Measurements from ENCODE around the gene EP300.
A peak's percentile ranks its signal among the peaks of the same experiment; 100 is the strongest.
"Not testable (repeated sequence)": the region's sequence is repeated elsewhere in the genome, so short reads cannot be mapped to it uniquely, and the experiment has no call there.

The EP300 gene

DNA sequence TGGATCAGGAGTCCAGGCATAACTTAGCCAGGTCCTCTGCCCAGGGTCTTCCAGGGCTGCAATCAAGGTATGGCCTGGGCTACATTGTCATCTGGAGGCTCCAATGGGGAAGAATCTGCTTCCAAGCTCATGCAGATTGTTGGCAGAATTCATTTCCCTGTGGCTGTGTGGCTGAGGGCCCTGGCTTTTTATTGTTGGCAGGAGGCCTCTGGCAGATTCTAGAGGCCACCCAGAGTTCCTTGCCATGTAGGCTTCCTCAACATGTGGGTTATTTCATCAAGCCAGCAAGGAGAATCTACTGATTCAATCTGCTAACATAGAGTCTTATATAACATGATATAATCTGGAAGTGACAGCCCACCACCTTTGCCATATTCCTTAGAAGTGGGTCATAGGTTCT is 16.4 kb upstream of the EP300 start:
- in situ Hi-C loops (cut with MboI; ENCODE audit: low pct_unique_long_range_greater_than_20kb, low sequenced_read_pairs): no loop called here
- DNase-seq: no peak

DNA sequence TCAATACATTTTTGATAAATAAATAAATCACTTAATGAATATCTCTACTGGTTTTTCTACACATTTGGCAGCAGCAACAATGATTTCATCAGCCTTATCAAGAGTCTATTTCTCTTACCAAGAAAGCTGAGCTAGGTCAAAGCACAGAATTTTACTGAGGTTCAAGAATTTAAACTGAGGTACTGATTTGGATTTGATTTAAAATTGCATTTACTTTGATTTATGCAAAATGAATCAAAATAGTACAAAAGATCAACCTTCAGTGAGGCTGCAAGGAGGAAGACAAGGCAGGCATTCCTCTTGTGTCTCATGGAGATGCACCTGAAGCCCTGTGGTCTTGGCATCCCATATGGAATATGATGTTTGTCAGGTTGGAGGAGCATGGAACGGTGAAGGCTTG is 15.5 kb upstream of the EP300 start:
- no peak for DNase-seq
- in situ Hi-C loops (cut with MboI; ENCODE audit: low pct_unique_long_range_greater_than_20kb, low sequenced_read_pairs): no loop called here

DNA sequence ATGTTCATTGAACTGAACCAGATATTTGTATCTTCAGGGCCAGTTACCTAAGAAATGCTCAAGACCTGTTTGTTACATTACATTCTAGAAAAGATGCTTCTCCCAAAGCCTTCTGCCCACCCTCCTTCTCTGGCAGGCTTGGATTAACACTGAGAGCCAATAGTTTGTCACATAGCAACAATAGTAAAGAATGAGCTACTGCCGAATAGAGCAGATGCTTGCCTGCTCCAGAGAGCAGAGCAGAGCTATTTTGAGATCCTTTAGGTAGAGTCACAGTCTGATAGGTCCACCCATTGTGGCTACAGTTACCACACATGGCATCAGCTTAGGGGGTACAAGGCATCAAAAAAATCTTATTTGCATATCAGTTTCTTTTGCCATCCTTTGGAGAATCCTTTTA is 13.5 kb upstream of the EP300 start:
- in situ Hi-C loops (cut with MboI; ENCODE audit: low pct_unique_long_range_greater_than_20kb, low sequenced_read_pairs): no loop called here
- no peak for DNase-seq

DNA sequence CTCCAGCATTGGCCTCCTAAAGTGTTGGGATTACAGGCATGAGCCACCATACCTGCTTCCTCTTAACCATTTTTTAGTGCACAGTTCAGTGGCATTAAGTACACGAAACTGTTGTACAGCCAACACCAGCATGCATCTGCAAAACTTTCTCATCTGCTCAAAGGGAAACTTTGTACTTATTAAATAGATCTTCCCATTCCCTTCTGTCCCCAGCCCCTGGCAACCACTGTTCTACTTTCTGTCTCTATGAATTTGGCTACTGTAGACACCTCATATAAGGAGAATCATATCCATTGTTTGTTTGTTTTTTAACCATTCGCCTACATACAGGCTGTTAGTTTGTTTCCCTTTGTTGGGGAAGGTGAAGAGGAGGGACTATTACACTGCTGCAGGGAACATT is 6.5 kb upstream of the EP300 start:
- in situ Hi-C loops (cut with MboI; ENCODE audit: low pct_unique_long_range_greater_than_20kb, low sequenced_read_pairs): no loop called here
- DNase-seq: no peak

DNA sequence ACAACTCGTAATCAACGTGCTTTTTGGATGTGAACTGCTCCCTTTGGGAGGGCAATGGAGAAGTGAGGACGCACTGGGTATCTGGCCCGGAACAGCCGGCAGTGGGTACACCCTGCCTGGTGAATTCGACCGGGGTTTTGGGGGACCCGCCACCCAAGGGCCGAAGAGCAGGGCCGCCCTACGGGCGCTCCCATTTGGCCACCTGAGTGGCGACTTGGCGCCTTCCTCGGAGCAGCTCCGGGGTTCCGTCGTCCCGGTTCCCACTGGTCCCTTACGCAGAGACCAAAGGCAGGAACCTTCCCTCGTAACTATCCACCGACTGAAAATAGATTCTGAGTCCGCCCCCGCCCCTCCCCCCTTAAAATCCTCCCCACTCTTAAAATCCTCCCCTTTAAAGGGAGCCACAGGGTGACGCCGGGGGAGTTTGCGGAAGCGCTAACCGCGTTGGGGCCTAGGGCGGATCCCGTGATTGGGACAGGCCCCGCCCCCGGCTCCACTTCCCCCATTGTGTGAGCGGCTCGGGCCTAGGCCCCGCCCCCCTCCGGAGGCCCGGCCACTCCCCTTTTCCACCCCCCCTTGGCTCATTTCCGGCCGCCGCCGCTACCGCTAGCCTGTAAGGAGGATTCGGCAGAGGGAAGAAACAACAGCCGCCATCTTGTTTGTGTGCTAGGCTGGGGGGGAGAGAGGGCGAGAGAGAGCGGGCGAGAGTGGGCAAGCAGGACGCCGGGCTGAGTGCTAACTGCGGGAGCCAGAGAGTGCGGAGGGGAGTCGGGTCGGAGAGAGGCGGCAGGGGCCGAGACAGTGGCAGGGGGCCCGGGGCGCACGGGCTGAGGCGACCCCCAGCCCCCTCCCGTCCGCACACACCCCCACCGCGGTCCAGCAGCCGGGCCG is 1.0 kb upstream of the EP300 start:
- DNase-seq: peak; percentile 99
- in situ Hi-C loops (cut with MboI; ENCODE audit: low pct_unique_long_range_greater_than_20kb, low sequenced_read_pairs): no loop called here

DNA sequence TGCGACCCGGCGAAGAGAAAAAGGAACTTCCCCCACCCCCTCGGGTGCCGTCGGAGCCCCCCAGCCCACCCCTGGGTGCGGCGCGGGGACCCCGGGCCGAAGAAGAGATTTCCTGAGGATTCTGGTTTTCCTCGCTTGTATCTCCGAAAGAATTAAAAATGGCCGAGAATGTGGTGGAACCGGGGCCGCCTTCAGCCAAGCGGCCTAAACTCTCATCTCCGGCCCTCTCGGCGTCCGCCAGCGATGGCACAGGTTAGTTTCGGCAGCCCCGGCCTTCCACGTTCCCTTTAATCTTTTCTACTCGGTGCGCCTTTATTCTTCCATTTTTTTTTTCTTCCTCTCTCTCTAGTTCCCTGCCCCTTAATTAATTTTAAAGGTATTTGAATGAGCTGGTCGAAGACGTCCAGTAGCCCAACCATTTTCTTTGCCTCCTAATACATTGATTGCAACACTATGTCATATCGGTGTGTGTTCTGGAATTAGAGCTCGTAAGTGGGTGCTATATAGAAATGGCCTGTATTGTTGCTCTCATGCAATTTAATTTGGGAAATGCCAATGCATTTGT is 537 bp downstream of the EP300 start:
- in situ Hi-C loops (cut with MboI; ENCODE audit: low pct_unique_long_range_greater_than_20kb, low sequenced_read_pairs): no loop called here

DNA sequence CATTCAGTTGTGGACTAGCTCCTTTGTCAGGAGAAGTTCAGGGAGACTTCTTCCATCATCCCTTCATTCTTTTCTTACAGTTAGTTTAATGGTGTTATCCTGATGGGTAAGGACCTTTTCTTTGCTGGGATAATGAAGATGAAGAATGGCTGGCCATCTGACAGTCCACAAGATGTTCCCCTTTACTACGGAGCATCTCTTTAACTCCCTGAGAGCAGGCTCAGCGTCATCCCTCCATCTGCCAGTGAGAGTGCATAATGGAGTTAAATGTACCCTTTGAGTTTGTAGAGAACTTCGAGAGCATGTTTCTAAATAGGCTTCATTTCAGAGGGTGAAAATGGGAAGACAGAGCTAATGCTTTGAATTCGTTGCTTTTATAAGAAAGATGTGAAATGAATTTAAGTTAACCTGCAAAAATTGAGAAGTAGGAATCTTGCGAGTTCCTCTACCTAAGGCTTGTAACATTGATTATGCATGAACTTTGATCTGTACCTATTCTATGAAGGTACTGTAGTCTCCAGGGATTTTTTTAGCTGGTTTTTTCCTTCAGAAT is 1.7 kb downstream of the EP300 start:
- DNase-seq: peak; percentile 46
- in situ Hi-C loops (cut with MboI; ENCODE audit: low pct_unique_long_range_greater_than_20kb, low sequenced_read_pairs): no loop called here

More for the DNA sequence above, 537 bp downstream of the EP300 start:
- peak; percentile 50 for DNase-seq

DNA sequence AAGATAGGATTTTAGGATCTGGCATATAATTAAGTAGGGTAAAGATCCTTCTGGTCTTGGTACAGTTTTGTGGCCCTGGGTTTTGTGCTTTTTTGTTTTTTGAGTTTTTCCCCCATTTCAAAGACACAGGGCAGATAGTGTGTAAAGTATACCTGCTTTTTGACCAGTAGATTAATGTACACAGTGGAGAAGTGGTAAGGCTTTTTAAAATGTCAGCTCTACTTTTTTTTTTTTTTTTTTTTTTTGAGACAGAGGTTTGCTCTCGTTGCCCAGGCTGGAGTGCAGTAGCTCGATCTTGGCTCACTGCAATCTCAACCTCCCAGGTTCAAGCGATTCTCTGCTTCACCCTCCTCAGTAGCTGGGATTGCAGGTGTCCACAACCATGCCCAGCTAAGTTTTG is 4.0 kb downstream of the EP300 start:
- no peak for DNase-seq
- in situ Hi-C loops (cut with MboI; ENCODE audit: low pct_unique_long_range_greater_than_20kb, low sequenced_read_pairs): no loop called here

DNA sequence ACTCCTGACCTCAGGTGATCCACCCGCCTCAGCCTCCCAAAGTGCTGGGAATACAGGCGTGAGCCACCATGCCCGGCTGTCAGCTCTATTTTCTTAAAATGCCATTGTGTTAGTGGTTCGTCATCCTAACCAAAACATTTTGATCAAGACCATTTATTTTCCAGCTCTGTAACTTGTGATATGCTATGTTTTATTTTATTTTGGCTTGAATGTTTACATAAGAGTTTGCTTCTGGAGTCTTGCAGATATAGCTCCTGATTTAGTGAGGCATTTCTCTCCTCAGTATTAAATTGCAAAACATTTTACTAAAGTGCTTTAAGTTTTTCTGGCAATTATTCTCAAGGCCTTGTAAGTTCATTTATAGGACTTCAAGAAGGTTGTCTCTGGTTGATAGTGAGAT is 4.4 kb downstream of the EP300 start:
- no peak for DNase-seq
- in situ Hi-C loops (cut with MboI; ENCODE audit: low pct_unique_long_range_greater_than_20kb, low sequenced_read_pairs): no loop called here

DNA sequence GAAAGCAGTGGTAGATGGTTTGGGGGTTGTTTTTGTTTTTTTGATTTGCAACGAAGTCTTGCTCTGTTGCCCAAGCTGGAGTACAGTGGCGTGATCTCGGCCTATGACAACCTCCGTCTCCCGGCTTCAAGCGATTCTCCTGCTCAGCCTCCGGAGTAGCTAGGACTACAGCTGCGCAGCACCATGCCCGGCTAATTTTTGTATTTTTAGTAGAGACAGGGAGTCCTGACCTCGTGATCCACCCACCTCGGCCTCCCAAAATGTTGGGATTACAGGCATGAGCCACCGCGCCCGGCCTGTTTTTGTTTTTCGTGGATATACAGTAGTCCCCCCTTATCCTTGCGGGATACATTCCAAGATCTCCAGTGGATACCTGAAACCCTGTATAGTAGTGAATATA is 6.6 kb downstream of the EP300 start:
- DNase-seq: no peak
- in situ Hi-C loops (cut with MboI; ENCODE audit: low pct_unique_long_range_greater_than_20kb, low sequenced_read_pairs): no loop called here

DNA sequence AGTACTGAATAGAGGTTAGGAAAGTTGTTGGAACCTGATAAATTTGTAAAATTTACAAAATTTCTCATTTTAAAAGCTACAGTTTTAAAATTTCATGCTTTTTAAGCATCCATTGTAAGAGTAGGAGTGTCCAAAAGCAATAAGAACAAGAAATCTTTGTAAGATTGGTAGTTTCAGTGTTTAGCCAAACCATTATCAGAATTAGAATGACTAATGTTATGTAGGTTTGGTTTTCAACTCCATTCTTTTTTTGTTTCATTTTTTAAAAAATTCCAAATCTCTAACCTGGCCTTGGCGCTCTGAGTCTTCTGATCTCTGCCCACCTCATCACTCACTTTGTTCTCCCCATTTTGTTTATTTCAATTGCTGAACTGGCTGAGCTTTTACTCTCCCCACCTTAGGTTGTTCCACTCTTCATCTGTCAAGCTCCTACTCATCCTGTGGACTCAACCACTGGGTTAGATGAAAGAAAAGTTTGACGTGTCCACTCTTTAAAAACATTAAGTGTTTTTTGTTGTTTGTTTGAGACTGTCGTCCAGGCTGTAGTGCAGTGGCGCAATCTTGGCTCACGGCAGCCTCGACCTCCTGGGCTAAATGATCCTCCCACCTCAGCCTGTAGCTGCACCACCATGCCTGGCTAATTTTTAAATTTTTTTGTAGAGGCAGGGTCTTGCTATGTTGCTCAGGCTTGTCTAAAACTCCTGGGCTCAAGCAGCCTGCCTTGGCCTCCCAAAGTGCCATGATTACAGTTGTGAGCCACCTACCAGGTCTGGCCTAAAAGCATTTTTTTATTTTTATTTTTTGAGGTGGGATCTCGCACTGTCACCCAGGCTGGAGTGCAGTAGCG is 14.0 kb downstream of the EP300 start:
- in situ Hi-C loops (cut with MboI; ENCODE audit: low pct_unique_long_range_greater_than_20kb, low sequenced_read_pairs): no loop called here
- no peak for DNase-seq

DNA sequence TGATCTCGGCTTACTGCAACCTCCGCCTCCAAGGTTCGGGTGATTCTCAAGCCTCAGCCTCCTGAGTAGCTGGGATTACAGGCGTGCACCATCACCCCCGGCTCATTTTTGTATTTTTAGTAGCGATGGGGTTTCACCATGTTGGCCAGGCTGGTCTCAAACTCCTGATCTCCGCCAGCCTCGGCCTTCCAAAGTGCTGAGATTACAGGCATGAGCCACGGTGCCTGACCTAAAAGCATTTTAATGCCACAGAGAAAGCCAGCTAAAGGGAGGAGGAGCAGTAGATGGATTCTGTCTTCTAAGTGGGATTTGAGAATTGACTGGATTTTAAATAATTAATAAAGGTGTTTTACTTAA is 14.6 kb downstream of the EP300 start:
- DNase-seq; in situ Hi-C loops (cut with MboI; ENCODE audit: low pct_unique_long_range_greater_than_20kb, low sequenced_read_pairs): not testable (repeated sequence)

DNA sequence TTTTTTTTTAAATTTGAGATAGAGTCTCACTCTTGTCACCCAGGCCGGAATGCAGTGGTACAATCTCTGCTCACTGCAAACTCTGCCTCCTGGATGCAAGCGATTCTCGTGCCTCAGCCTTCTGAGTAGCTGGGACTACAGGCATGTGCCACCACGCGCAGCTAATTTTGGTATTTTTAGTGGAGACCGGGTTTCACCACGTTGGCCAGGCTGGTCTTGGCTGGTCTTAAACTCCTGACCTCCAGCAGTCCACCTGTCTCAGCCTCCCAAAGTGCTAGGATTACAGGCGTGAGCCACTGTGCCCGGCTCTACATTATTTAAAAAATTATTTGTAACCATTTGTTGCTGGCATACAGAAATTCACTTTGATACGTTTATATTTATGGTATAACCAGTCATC is 18.6 kb downstream of the EP300 start:
- DNase-seq: no peak
- in situ Hi-C loops (cut with MboI; ENCODE audit: low pct_unique_long_range_greater_than_20kb, low sequenced_read_pairs): no loop called here

DNA sequence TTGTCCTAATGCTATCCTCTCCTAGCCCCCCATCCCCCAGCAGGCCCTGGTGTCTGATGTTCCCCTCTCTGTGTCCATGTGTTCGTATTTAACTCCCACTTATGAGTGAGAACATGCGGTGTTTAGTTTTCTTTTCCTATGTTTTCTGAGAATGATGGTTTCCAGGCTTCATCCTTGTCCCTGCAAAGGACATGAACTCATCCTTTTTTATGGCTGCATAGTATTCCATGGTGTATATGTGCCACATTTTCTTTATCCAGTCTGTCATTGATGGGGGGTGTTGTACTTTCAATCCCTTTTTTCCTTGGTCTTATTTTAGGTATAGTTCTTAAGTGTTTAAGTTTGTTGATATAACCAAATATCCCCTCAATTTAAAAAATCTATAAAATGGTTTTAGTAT is 23.9 kb downstream of the EP300 start:
- in situ Hi-C loops (cut with MboI; ENCODE audit: low pct_unique_long_range_greater_than_20kb, low sequenced_read_pairs): no loop called here
- no peak for DNase-seq

DNA sequence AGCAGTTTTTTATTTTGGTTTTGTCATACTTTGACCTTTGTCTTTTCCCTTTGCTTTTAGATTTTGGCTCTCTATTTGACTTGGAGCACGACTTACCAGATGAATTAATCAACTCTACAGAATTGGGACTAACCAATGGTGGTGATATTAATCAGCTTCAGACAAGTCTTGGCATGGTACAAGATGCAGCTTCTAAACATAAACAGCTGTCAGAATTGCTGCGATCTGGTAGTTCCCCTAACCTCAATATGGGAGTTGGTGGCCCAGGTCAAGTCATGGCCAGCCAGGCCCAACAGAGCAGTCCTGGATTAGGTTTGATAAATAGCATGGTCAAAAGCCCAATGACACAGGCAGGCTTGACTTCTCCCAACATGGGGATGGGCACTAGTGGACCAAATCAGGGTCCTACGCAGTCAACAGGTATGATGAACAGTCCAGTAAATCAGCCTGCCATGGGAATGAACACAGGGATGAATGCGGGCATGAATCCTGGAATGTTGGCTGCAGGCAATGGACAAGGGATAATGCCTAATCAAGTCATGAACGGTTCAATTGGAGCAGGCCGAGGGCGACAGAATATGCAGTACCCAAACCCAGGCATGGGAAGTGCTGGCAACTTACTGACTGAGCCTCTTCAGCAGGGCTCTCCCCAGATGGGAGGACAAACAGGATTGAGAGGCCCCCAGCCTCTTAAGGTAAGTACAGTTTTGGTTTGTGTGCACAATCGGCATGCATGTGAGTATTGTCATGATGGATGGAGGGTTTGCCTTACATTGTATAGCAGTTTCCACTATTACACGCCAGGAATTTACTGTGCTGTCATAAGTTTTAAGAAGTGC is 25.0 kb downstream of the EP300 start:
- in situ Hi-C loops (cut with MboI; ENCODE audit: low pct_unique_long_range_greater_than_20kb, low sequenced_read_pairs): no loop called here
- DNase-seq: no peak

DNA sequence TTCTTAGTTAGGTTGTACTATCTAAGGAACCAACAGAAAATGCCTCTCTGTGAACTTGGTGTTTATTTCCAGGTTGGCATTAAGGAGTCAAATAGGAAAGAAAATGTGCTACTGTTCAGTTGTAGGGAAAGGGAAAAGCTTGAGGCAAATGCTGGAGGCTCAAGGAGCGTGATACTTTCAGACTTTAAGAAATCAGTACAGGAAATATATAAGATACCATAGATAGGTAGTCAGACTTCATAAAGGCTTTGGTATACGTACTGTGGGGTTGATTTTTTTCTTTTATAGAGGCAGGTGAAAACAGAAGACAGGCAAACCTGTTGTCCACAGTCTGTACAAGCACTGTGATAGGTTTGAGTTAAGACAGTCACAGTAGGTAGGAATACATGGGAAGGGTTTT is 30.8 kb downstream of the EP300 start:
- in situ Hi-C loops (cut with MboI; ENCODE audit: low pct_unique_long_range_greater_than_20kb, low sequenced_read_pairs): no loop called here
- DNase-seq: no peak

DNA sequence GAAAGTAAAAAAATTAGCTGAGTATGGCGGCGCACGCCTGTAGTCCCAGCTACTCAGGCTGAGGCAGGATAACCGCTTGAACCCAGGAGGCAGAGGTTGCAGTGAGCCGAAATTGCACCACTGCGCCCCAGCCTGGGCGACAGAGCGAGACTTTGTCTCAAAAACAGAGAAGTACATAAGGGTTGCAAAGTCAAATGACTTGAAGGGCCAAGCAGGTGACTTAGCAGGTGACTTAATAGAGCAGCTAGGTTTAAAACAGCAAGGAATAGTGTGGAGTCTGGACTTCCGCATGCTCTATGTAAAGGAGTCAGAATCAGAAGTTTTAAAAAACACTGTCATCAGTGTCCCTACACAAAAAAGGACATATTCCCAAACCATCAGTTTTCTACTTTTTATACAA is 31.7 kb downstream of the EP300 start:
- DNase-seq: no peak
- in situ Hi-C loops (cut with MboI; ENCODE audit: low pct_unique_long_range_greater_than_20kb, low sequenced_read_pairs): no loop called here

DNA sequence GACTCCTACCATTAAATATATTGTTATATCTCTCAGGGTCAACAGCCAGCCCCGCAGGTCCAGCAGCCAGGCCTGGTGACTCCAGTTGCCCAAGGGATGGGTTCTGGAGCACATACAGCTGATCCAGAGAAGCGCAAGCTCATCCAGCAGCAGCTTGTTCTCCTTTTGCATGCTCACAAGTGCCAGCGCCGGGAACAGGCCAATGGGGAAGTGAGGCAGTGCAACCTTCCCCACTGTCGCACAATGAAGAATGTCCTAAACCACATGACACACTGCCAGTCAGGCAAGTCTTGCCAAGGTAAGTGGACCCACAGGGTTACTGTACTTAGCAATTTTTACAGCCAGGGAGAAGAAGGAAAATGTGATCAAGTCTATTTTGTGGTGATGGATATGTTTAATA is 35.1 kb downstream of the EP300 start:
- in situ Hi-C loops (cut with MboI; ENCODE audit: low pct_unique_long_range_greater_than_20kb, low sequenced_read_pairs): no loop called here
- DNase-seq: peak; percentile 18

DNA sequence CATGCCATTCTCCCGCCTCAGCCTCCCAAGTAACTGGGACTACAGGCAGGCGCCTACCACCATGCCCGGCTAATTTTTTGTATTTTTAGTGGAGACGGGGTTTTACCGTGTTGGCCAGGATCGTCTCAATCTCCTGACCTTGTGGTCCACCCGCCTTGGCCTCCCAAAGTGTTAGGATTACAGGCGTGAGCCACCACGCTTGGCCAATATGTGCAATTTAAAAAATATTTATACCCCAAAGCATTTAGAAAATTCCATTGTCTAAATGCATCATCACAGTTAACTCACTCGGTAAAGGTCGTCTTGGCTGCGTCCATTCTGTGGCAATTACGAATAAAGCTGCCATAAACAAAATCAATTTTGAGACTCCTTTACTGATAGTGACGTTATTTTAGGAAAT is 36.2 kb downstream of the EP300 start:
- in situ Hi-C loops (cut with MboI; ENCODE audit: low pct_unique_long_range_greater_than_20kb, low sequenced_read_pairs): no loop called here
- no peak for DNase-seq
